H1 (cell line): ENCODE measurements around the gene GDF9. TPM values are rescaled to one million over a fixed set of nuclear protein-coding genes. Genes with fewer than 3 reads are reported as not detected.

Experiments
- CTBP2 ChIP-seq: IDR thresholded peaks from 2 replicates; pipeline ENCODE4 v1.7.0; 2011; ENCODE audit warnings: borderline replicate concordance, mild to moderate bottlenecking, moderate library complexity, mixed read lengths, low read length; ENCODE audit not compliant: insufficient read depth, insufficient read length
- GABPA ChIP-seq: IDR thresholded peaks from 2 replicates; pipeline ENCODE4 v1.6.1; 2011; ENCODE audit warnings: mild to moderate bottlenecking, low read length, moderate library complexity, borderline replicate concordance; ENCODE audit not compliant: insufficient read depth
- NANOG ChIP-seq: IDR thresholded peaks from 2 replicates; pipeline ENCODE4 v1.6.1; 2011; ENCODE audit warnings: low read length, low read depth, mild to moderate bottlenecking, inconsistent platforms; ENCODE audit not compliant: insufficient read depth, poor library complexity, severe bottlenecking
- RBBP5 ChIP-seq: IDR thresholded peaks from 2 replicates; pipeline ENCODE4 v1.7.1; 2012; ENCODE audit warnings: low read depth, mild to moderate bottlenecking, inconsistent platforms, low read length, moderate library complexity, borderline replicate concordance
- RFX5 ChIP-seq: IDR thresholded peaks from 2 replicates; pipeline ENCODE4 v1.6.1; 2011; ENCODE audit warnings: low read depth, low read length, improper control_type of control experiment, borderline replicate concordance
- RNF2 ChIP-seq: fragments of 200-900, 300-1000 bp; sonication (generic); IDR thresholded peaks from 2 replicates; pipeline ENCODE4 v1.7.1; 2016; ENCODE audit warnings: borderline replicate concordance, low read depth, mild to moderate bottlenecking, antibody characterized with exemption, low read length; ENCODE audit not compliant: poor library complexity, severe bottlenecking; ENCODE audit errors: missing control alignments
- SAP30 ChIP-seq: fragments of 300-600 bp; sonication (generic); IDR thresholded peaks from 2 replicates; pipeline ENCODE4 v1.7.1; 2012; ENCODE audit warnings: low read length, moderate library complexity, mild to moderate bottlenecking, inconsistent platforms; ENCODE audit not compliant: insufficient read depth, insufficient replicate concordance
- TEAD4 ChIP-seq: IDR thresholded peaks from 2 replicates; pipeline ENCODE4 v1.6.1; 2012; ENCODE audit warnings: low read depth, low read length, inconsistent platforms, mixed read lengths
- polyA plus RNA-seq, 7 experiments: library from polyadenylated mRNA; depleted of rRNA in 3 of 7; stranded (reverse) in 5 of 7; unstranded in 2 of 7; fragments of >200 nt in 5 of 7; fragments of 200-250 nt in 2 of 7; gene quantifications; 1 replicate in 5 of 7; 2 replicates in 1 of 7; 4 replicates in 1 of 7; pipeline versions ENCODE4 v1.2.1 to v1.2.3, GENCODE V29; 2011 to 2013; ENCODE audit warnings: missing spikeins in 2 of 7, mixed read lengths in 2 of 7
- total RNA-seq: library from RNA; stranded (reverse); fragmentation: NEBNext Ultra II Directional; extraction: Animal tissue kit (Norgen Biotek cat#: 25700); gene quantifications from 2 replicates; pipeline ENCODE4 v1.2.1, GENCODE V29; 2021

Gene GDF9
- total and polyA plus RNA-seq, 2 of the 8 experiments (the other 6 are each of a cell fraction or from before 2014, with no cell fraction given) = 0.14 TPM; not detected in 1

DNA sequence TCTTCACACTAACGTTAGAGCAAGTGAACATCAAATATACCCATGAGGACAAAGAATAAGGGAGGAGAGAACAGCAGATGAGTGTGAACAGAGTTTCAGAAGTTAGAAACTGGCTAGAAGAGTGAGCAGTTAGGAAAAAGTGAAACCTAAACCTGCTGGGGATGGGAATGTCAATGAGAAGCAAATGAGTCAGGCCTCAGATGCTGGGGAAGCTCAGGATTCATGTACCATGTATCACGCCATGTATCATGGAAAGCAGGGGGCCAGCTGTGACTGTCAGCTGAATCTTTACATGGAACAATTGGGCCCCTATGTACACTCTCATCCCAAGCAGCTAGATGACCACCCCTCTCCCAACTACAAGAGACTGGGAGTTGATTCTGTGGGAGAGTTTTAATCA is 16.2 kb downstream of the GDF9 start (continued):
- no peak for TF ChIP-seq NANOG
- no peak for TF ChIP-seq TEAD4
- no peak for TF ChIP-seq CTBP2
- no peak for TF ChIP-seq GABPA
- no peak for TF ChIP-seq RBBP5
- no peak for TF ChIP-seq RNF2
- TF ChIP-seq RFX5 = no peak
- TF ChIP-seq SAP30 = no peak
